ENCODE data around the gene MEX3A.
A peak's percentile ranks its signal among the peaks of the same experiment; 100 is the strongest.
"Not testable (repeated sequence)": the region's sequence is repeated elsewhere in the genome, so short reads cannot be mapped to it uniquely, and the experiment has no call there.

The MEX3A gene

GRCh38 chr1:156082309-156083091 lies at the start of gene MEX3A:
MEX3A (minus strand) TSS chr1:156082465; CDS start chr1:156081998, 467 bp downstream.
- peak; percentile 66 for DNase-seq

GRCh38 chr1:156130578-156130942 lies 48.3 kb upstream of the MEX3A start:
- no peak for DNase-seq

GRCh38 chr1:156129687-156130577 lies 47.7 kb upstream of the MEX3A start:
- DNase-seq, result peak; percentile 82

- no peak for DNase-seq
These were observed 46.7 kb upstream of the MEX3A start for GRCh38 chr1:156128654-156129597.

- no peak for DNase-seq
These were observed 46.0 kb upstream of the MEX3A start for GRCh38 chr1:156128308-156128653.

GRCh38 chr1:156126630-156127534 lies 44.6 kb upstream of the MEX3A start:
- peak; percentile 72 for DNase-seq

- no peak for DNase-seq
These were observed 43.9 kb upstream of the MEX3A start for GRCh38 chr1:156126043-156126629.

- not testable (repeated sequence) for DNase-seq
These were observed 43.3 kb upstream of the MEX3A start for GRCh38 chr1:156125544-156125943.

GRCh38 chr1:156124557-156125483 lies 42.6 kb upstream of the MEX3A start:
- no peak for DNase-seq

GRCh38 chr1:156123356-156124196 lies 41.3 kb upstream of the MEX3A start:
- DNase-seq, result peak; percentile 71

- no peak for DNase-seq
These were observed 40.5 kb upstream of the MEX3A start for GRCh38 chr1:156122519-156123355.

GRCh38 chr1:156122086-156122485 lies 39.8 kb upstream of the MEX3A start:
- no peak for DNase-seq

- DNase-seq, result no peak
These were observed 39.2 kb upstream of the MEX3A start for GRCh38 chr1:156121457-156121856.

- DNase-seq, result not testable (repeated sequence)
These were observed 38.7 kb upstream of the MEX3A start for GRCh38 chr1:156121005-156121404.

GRCh38 chr1:156120318-156120717 lies 38.1 kb upstream of the MEX3A start:
- DNase-seq, result no peak

- no peak for DNase-seq
These were observed 37.4 kb upstream of the MEX3A start for GRCh38 chr1:156119503-156120209.

- DNase-seq, result no peak
These were observed 36.1 kb upstream of the MEX3A start for GRCh38 chr1:156118177-156118868.
